Lung (tissue), 12 donors: ENCODE data around the gene NDUFAF3. TPM values are rescaled to one million over a fixed set of nuclear protein-coding genes. Genes with fewer than 3 reads are reported as not detected.

Source experiments
- ATAC-seq: fragments of 200-7000 bp; cut with Tn5 transposase; one replicate; pipeline ENCODE4 v1.9.1; 2020; ENCODE audit warnings: moderate number of reproducible peaks; ENCODE audit not compliant: insufficient read depth, low FRiP score
- DNase-seq, 3 donors: peaks; one replicate each; pipeline ENCODE4 v3.0.0-alpha.2; 2013 to 2017
- H3K27ac ChIP-seq, 2 donors: one replicate each; pipeline ENCODE4 v1.5.1; 2013; ENCODE audit warnings: mild to moderate bottlenecking in 2 of 2, moderate library complexity in 2 of 2, control low read depth in 1 of 2, inconsistent platforms in 1 of 2, low read depth in 1 of 2, low read length in 1 of 2
- H3K27me3 ChIP-seq, 3 donors: one replicate each; pipeline ENCODE4 v1.5.1; 2013; ENCODE audit warnings: low read length in 2 of 3; ENCODE audit not compliant: control insufficient read depth in 3 of 3, insufficient read depth in 3 of 3
- H3K36me3 ChIP-seq, 4 donors: one replicate each; pipeline ENCODE4 v1.5.1; 2013; ENCODE audit warnings: low read length in 4 of 4, mild to moderate bottlenecking in 1 of 4, moderate library complexity in 1 of 4; ENCODE audit not compliant: control insufficient read depth in 4 of 4, insufficient read depth in 4 of 4
- H3K4me1 ChIP-seq, 5 donors: one replicate each; pipeline ENCODE4 v1.5.1; 2013; ENCODE audit warnings: low read length in 5 of 5, mild to moderate bottlenecking in 2 of 5, moderate library complexity in 1 of 5; ENCODE audit not compliant: control insufficient read depth in 5 of 5, insufficient read depth in 5 of 5
- H3K4me3 ChIP-seq: one replicate; pipeline ENCODE4 v1.5.1; 2013; ENCODE audit warnings: mild to moderate bottlenecking, control low read depth, moderate library complexity
- H3K9ac ChIP-seq, 2 donors: one replicate each; pipeline ENCODE4 v1.5.1; 2013; ENCODE audit warnings: low read length in 2 of 2, control low read depth in 1 of 2; ENCODE audit not compliant: insufficient read depth in 1 of 2
- H3K9me3 ChIP-seq, 4 donors: one replicate each; pipeline ENCODE4 v1.5.1; 2013; ENCODE audit warnings: low read length in 3 of 4, mild to moderate bottlenecking in 1 of 4, moderate library complexity in 1 of 4; ENCODE audit not compliant: control insufficient read depth in 4 of 4, insufficient read depth in 3 of 4
- WGBS, 2 donors: extraction: QIAGEN DNeasy Blood & Tissue Kit; methylation state at CpG; one replicate each; pipeline ENCODE4 v1.1.7; 2013; 5-methylcytosine and 5-hydroxymethylcytosine counted together
- polyA plus RNA-seq, 2 donors: library from polyadenylated mRNA; stranded (reverse); fragments of 200-250 nt; gene quantifications; one replicate each; pipeline ENCODE4 v1.2.1, GENCODE V29; 2013
- total RNA-seq, 2 donors: library from RNA; depleted of rRNA in 1 of 2; stranded (reverse); fragments of >200 nt in 1 of 2; gene quantifications; one replicate each; pipeline ENCODE4 v1.2.1, GENCODE V29; 2014 to 2021
- TF ChIP-seq, protein P1 (sequence below): IDR thresholded peaks from 2 replicates; pipeline ENCODE4 v1.5.1; 2012; ENCODE audit warnings: mild to moderate bottlenecking; ENCODE audit errors: control extremely low read depth, extremely low read depth
- donor health status: control.
- donor health status: control.
- donor health status: Bipolar disorder and iron deficiency.
- donor health status: healthy.
- donor health status: DM: yes; HTN: yes; CAD: no.

NDUFAF3 gene
- total and polyA plus RNA-seq, 4 donors = 49.9 to 143 (median 110) TPM

GRCh38 chr3:49013738-49014660 lies 7.9 kb upstream of the NDUFAF3 start:
- 88 to 89% methylated on average over 24 of the region's 24 CpGs for WGBS, 2 donors
- H3K27me3 ChIP-seq = no peaks in the 10 kb centered on the region

GRCh38 chr3:49015072-49015471 lies 6.8 kb upstream of the NDUFAF3 start:
- ATAC-seq = no peak
- no peak overlapping the region for H3K27ac ChIP-seq
- peaks cover 2 to 15% (median 8%) of the 10 kb centered on the region in 5 donors for H3K4me1 ChIP-seq

More at GRCh38 chr3:49013738-49014660, 7.9 kb upstream of the NDUFAF3 start:
- no peaks in the 10 kb centered on the region for H3K9me3 ChIP-seq
- DNase-seq (no peak), ATAC-seq (no peak)
- H3K27ac ChIP-seq = no peak overlapping the region
- H3K9ac ChIP-seq = no peak overlapping the region
- TF ChIP-seq, protein P1, sequence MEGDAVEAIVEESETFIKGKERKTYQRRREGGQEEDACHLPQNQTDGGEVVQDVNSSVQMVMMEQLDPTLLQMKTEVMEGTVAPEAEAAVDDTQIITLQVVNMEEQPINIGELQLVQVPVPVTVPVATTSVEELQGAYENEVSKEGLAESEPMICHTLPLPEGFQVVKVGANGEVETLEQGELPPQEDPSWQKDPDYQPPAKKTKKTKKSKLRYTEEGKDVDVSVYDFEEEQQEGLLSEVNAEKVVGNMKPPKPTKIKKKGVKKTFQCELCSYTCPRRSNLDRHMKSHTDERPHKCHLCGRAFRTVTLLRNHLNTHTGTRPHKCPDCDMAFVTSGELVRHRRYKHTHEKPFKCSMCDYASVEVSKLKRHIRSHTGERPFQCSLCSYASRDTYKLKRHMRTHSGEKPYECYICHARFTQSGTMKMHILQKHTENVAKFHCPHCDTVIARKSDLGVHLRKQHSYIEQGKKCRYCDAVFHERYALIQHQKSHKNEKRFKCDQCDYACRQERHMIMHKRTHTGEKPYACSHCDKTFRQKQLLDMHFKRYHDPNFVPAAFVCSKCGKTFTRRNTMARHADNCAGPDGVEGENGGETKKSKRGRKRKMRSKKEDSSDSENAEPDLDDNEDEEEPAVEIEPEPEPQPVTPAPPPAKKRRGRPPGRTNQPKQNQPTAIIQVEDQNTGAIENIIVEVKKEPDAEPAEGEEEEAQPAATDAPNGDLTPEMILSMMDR = peak; percentile 16
- H3K36me3 ChIP-seq = peaks cover 12 to 45% (median 30%) of the 10 kb centered on the region in 4 donors
- H3K4me3 ChIP-seq = no peak overlapping the region
- H3K4me1 ChIP-seq = peaks cover 0 to 9% (median 6%) of the 10 kb centered on the region in 5 donors

GRCh38 chr3:49015765-49016164 lies 6.2 kb upstream of the NDUFAF3 start:
- Histone ChIP-seq H3K27me3 (no peaks in the 10 kb centered on the region), H3K36me3 (peaks cover 12 to 45% (median 30%) of the 10 kb centered on the region in 4 donors), H3K4me1 (peaks cover 6 to 22% (median 12%) of the 10 kb centered on the region in 5 donors), H3K27ac (no peak overlapping the region), H3K9ac (no peak overlapping the region), H3K9me3 (no peaks in the 10 kb centered on the region), H3K4me3 (no peak overlapping the region)
- 80 to 87% methylated on average over 6 of the region's 6 CpGs for WGBS, 2 donors
- TF ChIP-seq, protein P1 = no peak
- DNase-seq (no peak), ATAC-seq (no peak)

More at GRCh38 chr3:49015072-49015471, 6.8 kb upstream of the NDUFAF3 start:
- no peak overlapping the region for H3K4me3 ChIP-seq
- 86 to 88% methylated on average over 8 of the region's 8 CpGs for WGBS, 2 donors
- no peak for DNase-seq
- no peaks in the 10 kb centered on the region for H3K27me3 ChIP-seq
- H3K36me3 ChIP-seq = peaks cover 12 to 45% (median 30%) of the 10 kb centered on the region in 4 donors
- H3K9ac ChIP-seq = no peak overlapping the region
- TF ChIP-seq, protein P1 = no peak
- no peaks in the 10 kb centered on the region for H3K9me3 ChIP-seq
